Neuron (in vitro differentiated cells): ENCODE results near the gene TAX1BP1.

ENCODE experiments used
- H2AFZ ChIP-seq: one replicate; pipeline ENCODE4 v1.6.1; 2013; ENCODE audit warnings: low read depth, mild to moderate bottlenecking, inconsistent platforms, low read length, moderate library complexity
- H3K27me3 ChIP-seq: one replicate; pipeline ENCODE4 v1.6.1; 2013; ENCODE audit warnings: low read length; ENCODE audit not compliant: insufficient read depth
- H3K36me3 ChIP-seq: one replicate; pipeline ENCODE4 v1.6.1; 2013; ENCODE audit warnings: low read length; ENCODE audit not compliant: insufficient read depth
- H3K4me1 ChIP-seq: one replicate; pipeline ENCODE4 v1.6.1; 2013; ENCODE audit warnings: low read length; ENCODE audit not compliant: insufficient read depth
- H3K4me3 ChIP-seq: 2 replicates; pipeline ENCODE4 v1.5.1; 2013; ENCODE audit warnings: mild to moderate bottlenecking, low read length, moderate library complexity
- H3K9me3 ChIP-seq: one replicate; pipeline ENCODE4 v1.6.1; 2013; ENCODE audit warnings: low read length

TAX1BP1 gene

DNA sequence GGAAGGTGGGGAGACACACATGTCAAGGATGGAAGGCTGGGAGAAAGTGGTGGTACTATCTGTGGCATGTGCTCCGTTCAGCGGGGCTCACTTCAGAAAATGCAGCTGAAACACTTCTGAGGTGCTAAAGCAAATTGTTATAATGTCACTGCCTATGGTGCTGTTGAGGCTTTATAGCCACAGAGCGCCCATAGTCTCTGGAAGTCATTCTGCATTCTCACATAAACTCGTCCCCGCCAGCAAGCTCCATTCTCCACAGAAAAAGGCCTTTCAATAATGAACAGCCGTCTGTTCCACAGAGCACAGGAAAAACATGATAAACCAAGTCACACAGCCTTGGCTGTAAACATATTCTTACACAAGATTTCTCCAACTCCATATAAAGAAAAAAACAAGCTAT lies 131.9 kb downstream of the TAX1BP1 start:
- peaks cover 2% of the 10 kb centered on the region for H3K9me3 ChIP-seq
- H3K36me3 ChIP-seq = no peaks in the 10 kb centered on the region
- H2AFZ ChIP-seq = no peak overlapping the region
- H3K4me3 ChIP-seq = no peak overlapping the region
- no peaks in the 10 kb centered on the region for H3K27me3 ChIP-seq
- H3K4me1 ChIP-seq = no peaks in the 10 kb centered on the region

DNA sequence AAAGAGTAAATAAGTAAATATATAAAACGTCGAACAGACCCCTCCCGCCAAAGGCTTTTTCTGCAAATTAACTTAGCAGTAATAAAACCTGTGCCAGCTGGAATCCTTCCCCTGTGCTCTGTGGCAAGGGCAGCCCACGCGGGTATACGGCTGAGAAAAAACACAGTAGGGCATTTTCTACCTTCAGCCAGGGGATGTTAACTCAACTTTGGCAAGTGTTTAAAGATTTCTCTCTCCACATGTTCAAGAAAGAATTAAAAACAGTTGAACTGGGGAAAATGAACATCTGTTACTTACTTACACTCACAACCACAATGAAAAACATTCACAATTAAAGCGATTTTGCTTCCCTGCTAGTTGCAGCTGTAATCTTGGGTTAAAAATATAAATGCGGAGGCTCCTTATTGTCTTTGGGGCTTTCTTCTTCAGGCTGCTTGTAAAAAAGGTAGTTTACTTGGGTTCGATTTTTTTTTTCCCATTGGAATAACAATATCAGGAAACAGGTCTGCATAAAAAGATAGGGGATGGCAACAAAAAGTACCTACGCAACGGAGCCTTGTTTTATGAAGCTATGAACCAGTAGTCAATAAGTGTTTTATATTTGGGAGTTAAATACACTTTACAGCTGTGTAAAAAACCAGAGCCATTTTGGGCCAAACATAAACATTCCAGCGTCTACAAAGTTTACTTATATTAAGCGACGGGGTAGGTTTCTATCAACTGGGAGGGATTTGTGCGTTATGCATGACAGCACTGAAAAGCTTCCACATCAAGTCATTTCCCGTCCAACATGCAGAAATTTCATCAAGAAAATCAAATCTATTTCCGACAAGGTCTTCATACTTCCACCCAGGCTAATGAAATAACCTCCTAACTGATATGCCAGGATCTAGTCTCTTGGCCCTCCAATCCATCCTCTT lies 132.7 kb downstream of the TAX1BP1 start:
- H3K4me3 ChIP-seq = no peak overlapping the region
- peaks cover 2% of the 10 kb centered on the region for H3K9me3 ChIP-seq
- no peaks in the 10 kb centered on the region for H3K36me3 ChIP-seq
- H2AFZ ChIP-seq = no peak overlapping the region
- H3K27me3 ChIP-seq = no peaks in the 10 kb centered on the region
- H3K4me1 ChIP-seq = no peaks in the 10 kb centered on the region

DNA sequence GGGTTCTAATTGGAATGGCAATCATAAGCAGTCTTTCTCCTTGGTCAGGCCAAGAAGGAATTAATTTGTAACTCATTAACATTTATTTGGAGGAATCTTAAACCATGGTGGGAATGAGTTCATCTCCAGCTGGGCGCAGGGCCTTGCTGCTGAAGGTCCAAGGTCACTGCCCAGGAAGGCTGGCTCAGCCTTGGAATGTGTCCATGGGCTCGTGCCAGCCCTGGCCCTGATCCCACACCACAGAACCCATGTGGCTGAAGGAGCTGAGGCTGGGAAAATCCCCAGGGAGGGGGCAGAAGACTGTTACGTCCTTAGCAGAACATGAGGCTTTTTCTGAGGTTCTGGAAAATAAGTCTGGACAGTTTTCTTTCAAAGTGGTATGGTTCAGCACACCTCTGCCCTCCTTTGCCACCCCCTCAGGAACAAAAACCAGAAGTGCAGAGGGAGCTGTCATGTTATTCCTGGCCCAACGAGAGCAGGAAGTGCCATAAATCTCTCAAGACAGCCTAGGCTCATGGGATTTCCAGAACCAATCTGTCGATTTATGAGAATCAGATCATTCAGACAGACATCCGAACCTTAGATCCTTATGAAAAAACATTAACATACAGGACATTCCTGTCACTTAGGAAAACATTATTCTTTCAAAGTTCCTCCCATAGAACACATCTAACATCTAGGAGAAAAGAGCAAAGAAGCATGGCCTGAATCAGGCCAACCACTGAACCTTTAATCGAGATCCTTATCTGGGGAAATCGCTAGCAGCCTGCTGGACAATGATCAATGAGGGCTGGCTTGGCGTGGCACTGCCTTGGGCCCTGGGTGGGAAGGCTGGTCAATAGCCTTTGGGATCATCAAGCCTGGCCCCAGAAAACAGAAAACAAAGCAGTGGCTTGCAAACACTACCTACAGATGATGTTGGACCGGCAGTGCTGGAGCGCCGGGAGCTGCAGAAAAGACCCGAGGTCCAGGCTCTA lies 134.3 kb downstream of the TAX1BP1 start:
- no peaks in the 10 kb centered on the region for H3K4me1 ChIP-seq
- no peak overlapping the region for H3K4me3 ChIP-seq
- peaks cover 2% of the 10 kb centered on the region for H3K9me3 ChIP-seq
- H2AFZ ChIP-seq = no peak overlapping the region
- H3K36me3 ChIP-seq = no peaks in the 10 kb centered on the region
- no peaks in the 10 kb centered on the region for H3K27me3 ChIP-seq

DNA sequence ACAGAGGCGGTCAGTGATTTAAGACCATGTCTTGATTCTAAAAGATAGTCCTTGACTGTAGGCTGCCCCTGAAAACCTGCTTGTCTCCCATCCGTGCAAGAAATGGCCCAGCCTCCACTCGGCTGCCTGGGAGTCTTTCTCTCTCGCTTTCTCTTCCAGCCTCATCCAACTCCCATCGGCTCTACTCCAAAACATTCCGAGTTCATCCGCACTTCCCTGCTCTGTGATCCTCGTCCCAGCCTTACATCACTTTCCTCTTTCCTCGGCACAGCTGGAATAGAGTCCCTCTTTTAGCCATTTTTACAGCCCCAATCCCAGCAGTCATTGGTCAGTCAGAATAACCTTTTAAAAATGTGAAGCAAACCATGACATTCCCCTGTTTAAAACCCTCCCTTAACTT lies 135.1 kb downstream of the TAX1BP1 start:
- no peaks in the 10 kb centered on the region for H3K4me1 ChIP-seq
- H2AFZ ChIP-seq = no peak overlapping the region
- no peaks in the 10 kb centered on the region for H3K27me3 ChIP-seq
- H3K4me3 ChIP-seq = no peak overlapping the region
- H3K36me3 ChIP-seq = no peaks in the 10 kb centered on the region
- H3K9me3 ChIP-seq = peaks cover 2% of the 10 kb centered on the region

DNA sequence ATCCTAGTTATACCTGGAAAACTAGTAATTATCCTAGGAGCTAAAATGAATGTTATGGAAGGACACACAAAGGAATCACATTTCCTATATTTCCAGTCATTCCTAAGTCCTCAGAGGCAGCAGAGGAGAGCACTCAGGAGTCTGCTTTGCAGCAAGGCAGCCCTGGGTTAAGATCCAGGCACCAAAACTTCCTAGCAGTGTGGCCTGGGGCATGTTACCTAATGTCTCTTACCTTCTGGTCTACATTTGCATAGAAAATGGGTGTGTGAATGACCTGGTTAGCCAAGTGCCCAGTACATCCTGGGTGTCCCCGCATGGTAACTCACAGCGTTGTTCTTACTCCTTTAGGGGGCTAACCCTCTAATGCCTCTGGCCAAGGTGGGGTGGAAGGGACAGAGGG lies 135.9 kb downstream of the TAX1BP1 start:
- no peaks in the 10 kb centered on the region for H3K27me3 ChIP-seq
- peaks cover 2% of the 10 kb centered on the region for H3K9me3 ChIP-seq
- no peaks in the 10 kb centered on the region for H3K4me1 ChIP-seq
- H2AFZ ChIP-seq = no peak overlapping the region
- H3K4me3 ChIP-seq = no peak overlapping the region
- H3K36me3 ChIP-seq = no peaks in the 10 kb centered on the region

DNA sequence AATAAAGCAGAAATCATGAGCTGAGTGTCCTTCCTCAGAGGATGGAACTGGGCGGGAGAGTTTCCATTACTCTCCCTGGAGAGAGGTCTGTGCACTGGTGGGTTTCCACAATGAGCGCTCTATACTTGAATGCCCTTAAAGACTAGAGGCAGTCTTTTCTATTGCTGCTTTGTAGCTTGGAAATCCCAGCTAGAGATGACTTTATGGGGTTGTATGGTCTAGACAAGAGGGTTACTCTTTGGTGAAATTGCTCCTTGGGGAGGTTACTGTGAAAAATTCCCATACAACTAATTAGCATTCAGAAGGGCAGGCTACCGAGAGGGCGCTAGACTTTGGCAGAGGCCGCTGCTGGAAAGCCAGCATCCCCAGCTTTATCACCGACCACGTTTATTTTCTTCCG lies 136.8 kb downstream of the TAX1BP1 start:
- Histone ChIP-seq H3K36me3 (no peaks in the 10 kb centered on the region), H3K9me3 (peaks cover 2% of the 10 kb centered on the region), H3K4me1 (no peaks in the 10 kb centered on the region)

More for the DNA sequence above, 136.8 kb downstream of the TAX1BP1 start:
- Histone ChIP-seq H3K4me3 (no peak overlapping the region), H3K27me3 (no peaks in the 10 kb centered on the region), H2AFZ (no peak overlapping the region)
